HG03025 (cell line): ENCODE results near the gene CMIP.

Source experiments
- ATAC-seq: cut with Tn5 transposase; IDR thresholded peaks from one replicate; pipeline ENCODE4 v1.9.1; 2021; ENCODE audit warnings: mild to moderate bottlenecking, moderate library complexity; ENCODE audit not compliant: unreplicated experiment, low FRiP score

Gene CMIP

GRCh38 chr16:81473969-81474959 lies 29.7 kb downstream of the CMIP start:
- no peak for ATAC-seq

GRCh38 chr16:81477697-81478693 lies 33.4 kb downstream of the CMIP start:
- ATAC-seq, result no peak

- no peak for ATAC-seq
Observed at GRCh38 chr16:81478876-81479511, 34.4 kb downstream of the CMIP start.

GRCh38 chr16:81480606-81481206 lies 36.1 kb downstream of the CMIP start:
- ATAC-seq, result no peak

- peak; percentile 82 for ATAC-seq
Observed at GRCh38 chr16:81481207-81481821, 36.7 kb downstream of the CMIP start.

- no peak for ATAC-seq
Observed at GRCh38 chr16:81482329-81483063, 37.9 kb downstream of the CMIP start.

- no peak for ATAC-seq
Observed at GRCh38 chr16:81483064-81483969, 38.7 kb downstream of the CMIP start.

- ATAC-seq, result no peak
Observed at GRCh38 chr16:81483970-81484595, 39.5 kb downstream of the CMIP start.

- no peak for ATAC-seq
Observed at GRCh38 chr16:81484908-81485624, 40.5 kb downstream of the CMIP start.

- ATAC-seq, result no peak
Observed at GRCh38 chr16:81485824-81486539, 41.4 kb downstream of the CMIP start.

GRCh38 chr16:81486540-81487061 lies 42.0 kb downstream of the CMIP start:
- ATAC-seq, result no peak

GRCh38 chr16:81487301-81487720 lies 42.7 kb downstream of the CMIP start:
- ATAC-seq, result no peak

GRCh38 chr16:81488687-81489411 lies 44.2 kb downstream of the CMIP start:
- no peak for ATAC-seq

- ATAC-seq, result no peak
Observed at GRCh38 chr16:81489547-81490267, 45.1 kb downstream of the CMIP start.
